Measurements from ENCODE around the gene TAGAP.
"Not testable (repeated sequence)": the region's sequence is repeated elsewhere in the genome, so short reads cannot be mapped to it uniquely, and the experiment has no call there.

The TAGAP gene

GRCh38 chr6:159043947-159044346 is 844 bp downstream of the TAGAP start:
- DNase-seq (ENCODE audit: low spot score): no peak

GRCh38 chr6:159043251-159043650 is 1.5 kb downstream of the TAGAP start:
- no peak for DNase-seq (ENCODE audit: low spot score)

- DNase-seq (ENCODE audit: low spot score): no peak
Observed at GRCh38 chr6:159042826-159043181, 2.0 kb downstream of the TAGAP start.

- peak; percentile 69 for DNase-seq (ENCODE audit: low spot score)
Observed at GRCh38 chr6:159042003-159042825, 2.6 kb downstream of the TAGAP start.

- DNase-seq (ENCODE audit: low spot score): no peak
Observed at GRCh38 chr6:159041181-159041580, 3.6 kb downstream of the TAGAP start.

GRCh38 chr6:159039885-159040258 is 4.9 kb downstream of the TAGAP start:
- DNase-seq (ENCODE audit: low spot score): no peak

- DNase-seq (ENCODE audit: low spot score): no peak
Observed at GRCh38 chr6:159038914-159039884, 5.6 kb downstream of the TAGAP start.

GRCh38 chr6:159038318-159038717 is 6.5 kb downstream of the TAGAP start:
- not testable (repeated sequence) for DNase-seq (ENCODE audit: low spot score)

GRCh38 chr6:159037756-159038290 is 7.0 kb downstream of the TAGAP start:
- no peak for DNase-seq (ENCODE audit: low spot score)

GRCh38 chr6:159036673-159037072 is 8.1 kb downstream of the TAGAP start:
- DNase-seq (ENCODE audit: low spot score): no peak

- DNase-seq (ENCODE audit: low spot score): no peak
Observed at GRCh38 chr6:159035891-159036290, 8.9 kb downstream of the TAGAP start.

GRCh38 chr6:159033160-159034049 is 11.4 kb downstream of the TAGAP start:
- DNase-seq (ENCODE audit: low spot score): no peak

- no peak for DNase-seq (ENCODE audit: low spot score)
Observed at GRCh38 chr6:159031846-159032245, 12.9 kb downstream of the TAGAP start.

GRCh38 chr6:159030168-159030567 is 14.6 kb downstream of the TAGAP start:
- DNase-seq (ENCODE audit: low spot score): no peak

GRCh38 chr6:159025224-159025623 is 19.6 kb downstream of the TAGAP start:
- not testable (repeated sequence) for DNase-seq (ENCODE audit: low spot score)

GRCh38 chr6:159023893-159024292 is 20.9 kb downstream of the TAGAP start:
- no peak for DNase-seq (ENCODE audit: low spot score)

GRCh38 chr6:159020011-159020410 is 24.8 kb downstream of the TAGAP start:
- no peak for DNase-seq (ENCODE audit: low spot score)

- DNase-seq (ENCODE audit: low spot score): no peak
Observed at GRCh38 chr6:159017757-159018559, 26.8 kb downstream of the TAGAP start.

- DNase-seq (ENCODE audit: low spot score): no peak
Observed at GRCh38 chr6:159014406-159014805, 30.4 kb downstream of the TAGAP start.

GRCh38 chr6:159013229-159013628 is 31.6 kb downstream of the TAGAP start:
- DNase-seq (ENCODE audit: low spot score): no peak

- no peak for DNase-seq (ENCODE audit: low spot score)
Observed at GRCh38 chr6:159012201-159012600, 32.6 kb downstream of the TAGAP start.
